ENCODE results near the gene TERC.

TERC gene

DNA sequence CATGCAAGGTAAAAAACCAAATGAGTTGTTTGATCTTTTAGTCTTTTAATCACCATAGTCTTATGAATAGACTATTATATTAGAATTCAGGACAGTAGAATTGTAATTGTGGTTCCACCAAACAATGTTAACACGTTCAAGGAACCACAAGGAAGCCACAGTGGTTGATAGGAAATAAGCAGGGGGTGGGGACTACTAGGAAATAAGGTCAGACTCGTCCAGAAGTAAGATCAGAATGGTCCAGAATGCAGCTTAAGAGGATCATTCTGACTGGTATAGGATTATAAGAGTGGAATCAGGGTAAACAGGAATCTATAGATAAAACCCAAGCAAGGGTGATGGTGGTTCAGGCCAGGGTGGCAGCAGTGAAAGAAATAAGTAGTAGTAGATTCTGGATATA lies 15.9 kb upstream of the TERC start:
- no peak overlapping the region for H3K4me3 ChIP-seq (ENCODE audit: low read length)
- H3K4me1 ChIP-seq (ENCODE audit: control insufficient read depth, low read length), result peaks cover 11% of the 10 kb centered on the region
- H3K9me3 ChIP-seq (ENCODE audit: control insufficient read depth, insufficient read depth, low read length), result no peaks in the 10 kb centered on the region
- no peak overlapping the region for H3K4me2 ChIP-seq (ENCODE audit: low read length)
- no peak overlapping the region for H3K27ac ChIP-seq (ENCODE audit: low read depth, low read length)
- no peak for TF ChIP-seq EZH2phosphoT487 (IDR thresholded peaks at IDR 0.05; ENCODE audit: borderline replicate concordance, low read length)
- TF ChIP-seq, protein P1, sequence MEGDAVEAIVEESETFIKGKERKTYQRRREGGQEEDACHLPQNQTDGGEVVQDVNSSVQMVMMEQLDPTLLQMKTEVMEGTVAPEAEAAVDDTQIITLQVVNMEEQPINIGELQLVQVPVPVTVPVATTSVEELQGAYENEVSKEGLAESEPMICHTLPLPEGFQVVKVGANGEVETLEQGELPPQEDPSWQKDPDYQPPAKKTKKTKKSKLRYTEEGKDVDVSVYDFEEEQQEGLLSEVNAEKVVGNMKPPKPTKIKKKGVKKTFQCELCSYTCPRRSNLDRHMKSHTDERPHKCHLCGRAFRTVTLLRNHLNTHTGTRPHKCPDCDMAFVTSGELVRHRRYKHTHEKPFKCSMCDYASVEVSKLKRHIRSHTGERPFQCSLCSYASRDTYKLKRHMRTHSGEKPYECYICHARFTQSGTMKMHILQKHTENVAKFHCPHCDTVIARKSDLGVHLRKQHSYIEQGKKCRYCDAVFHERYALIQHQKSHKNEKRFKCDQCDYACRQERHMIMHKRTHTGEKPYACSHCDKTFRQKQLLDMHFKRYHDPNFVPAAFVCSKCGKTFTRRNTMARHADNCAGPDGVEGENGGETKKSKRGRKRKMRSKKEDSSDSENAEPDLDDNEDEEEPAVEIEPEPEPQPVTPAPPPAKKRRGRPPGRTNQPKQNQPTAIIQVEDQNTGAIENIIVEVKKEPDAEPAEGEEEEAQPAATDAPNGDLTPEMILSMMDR (IDR thresholded peaks at IDR 0.05; ENCODE audit: low read depth, low read length, poor library complexity, severe bottlenecking), result no peak
- H3K79me2 ChIP-seq (ENCODE audit: control insufficient read depth, low read length), result peaks cover 55% of the 10 kb centered on the region
- H3K27me3 ChIP-seq (ENCODE audit: control insufficient read depth, low read length), result no peaks in the 10 kb centered on the region
- H3K36me3 ChIP-seq (ENCODE audit: control insufficient read depth, low read length), result peaks cover 96% of the 10 kb centered on the region
- no peaks in the 10 kb centered on the region for H3K9me2 ChIP-seq (replicated peaks; ENCODE audit: control insufficient read depth, low read length)
- H3F3A ChIP-seq (ENCODE audit: control insufficient read depth, insufficient read depth), result 0 out of 2 replicates have a peak, but pooled peaks cover 5% of the 10 kb centered on the region
- no peaks in the 10 kb centered on the region; the same call in 1 of the 2 replicates for H4K20me1 ChIP-seq (ENCODE audit: control insufficient read depth, insufficient read depth, low read depth, low read length)

DNA sequence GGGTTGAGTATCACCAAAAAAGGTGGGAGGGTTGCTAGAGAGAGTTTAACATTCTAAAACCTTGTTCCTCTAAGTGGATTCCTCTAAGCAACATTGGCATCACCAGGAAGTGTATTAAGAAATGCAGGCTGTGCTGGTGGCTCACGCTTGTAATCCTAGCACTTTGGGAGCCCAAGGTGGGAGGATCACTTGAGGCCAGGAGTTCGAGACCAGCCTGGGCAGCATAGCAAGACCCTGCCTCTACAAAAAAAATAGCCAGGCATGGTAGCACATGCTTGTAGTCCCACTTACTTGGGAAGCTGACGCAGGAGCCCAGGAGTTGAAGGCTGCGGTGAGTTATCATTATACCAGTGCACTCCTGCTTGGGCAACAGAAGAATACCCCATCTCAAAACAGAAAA lies 13.0 kb upstream of the TERC start:
- no peak overlapping the region for H3K4me2 ChIP-seq (ENCODE audit: low read length)
- peaks cover 84% of the 10 kb centered on the region for H3K79me2 ChIP-seq (ENCODE audit: control insufficient read depth, low read length)

DNA sequence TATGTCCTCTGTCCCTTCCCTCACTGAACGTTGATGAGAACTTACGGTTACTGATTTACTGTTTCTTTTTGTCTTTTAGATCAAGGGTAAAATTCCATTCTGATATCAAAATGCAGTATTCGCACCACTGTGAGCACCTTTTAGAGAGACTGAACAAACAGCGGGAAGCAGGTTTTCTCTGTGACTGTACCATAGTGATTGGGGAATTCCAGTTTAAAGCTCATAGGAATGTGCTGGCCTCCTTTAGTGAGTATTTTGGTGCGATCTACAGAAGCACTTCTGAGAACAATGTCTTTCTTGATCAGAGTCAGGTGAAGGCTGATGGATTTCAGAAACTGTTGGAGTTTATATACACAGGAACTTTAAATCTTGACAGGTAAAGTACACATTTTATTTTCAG lies 9.3 kb upstream of the TERC start:
- H3K4me3 ChIP-seq (ENCODE audit: low read length), result peak overlapping the region; percentile 96
- peaks cover 65% of the 10 kb centered on the region for H3K36me3 ChIP-seq (ENCODE audit: control insufficient read depth, low read length)
- no peaks in the 10 kb centered on the region for H3K27me3 ChIP-seq (ENCODE audit: control insufficient read depth, low read length)
- H3K79me2 ChIP-seq (ENCODE audit: control insufficient read depth, low read length), result peaks cover 69% of the 10 kb centered on the region
- peaks cover 22% of the 10 kb centered on the region for H3F3A ChIP-seq (ENCODE audit: control insufficient read depth, insufficient read depth)
- H3K4me1 ChIP-seq (ENCODE audit: control insufficient read depth, low read length), result peaks cover 36% of the 10 kb centered on the region
- no peak overlapping the region for H3K27ac ChIP-seq (ENCODE audit: low read depth, low read length)
- no peaks in the 10 kb centered on the region for H3K9me2 ChIP-seq (replicated peaks; ENCODE audit: control insufficient read depth, low read length)
- H3K9me3 ChIP-seq (ENCODE audit: control insufficient read depth, insufficient read depth, low read length), result no peaks in the 10 kb centered on the region
- H4K20me1 ChIP-seq (ENCODE audit: control insufficient read depth, insufficient read depth, low read depth, low read length), result peaks cover 2% of the 10 kb centered on the region
- TF ChIP-seq EZH2phosphoT487 (IDR thresholded peaks at IDR 0.05; ENCODE audit: borderline replicate concordance, low read length), result no peak
- TF ChIP-seq, protein P1 (IDR thresholded peaks at IDR 0.05; ENCODE audit: low read depth, low read length, poor library complexity, severe bottlenecking), result no peak
- H3K4me2 ChIP-seq (ENCODE audit: low read length), result peak overlapping the region; percentile 80

More for the DNA sequence above, 13.0 kb upstream of the TERC start:
- H3F3A ChIP-seq (ENCODE audit: control insufficient read depth, insufficient read depth), result peaks cover 4% of the 10 kb centered on the region
- H3K4me3 ChIP-seq (ENCODE audit: low read length), result no peak overlapping the region
- H3K27me3 ChIP-seq (ENCODE audit: control insufficient read depth, low read length), result no peaks in the 10 kb centered on the region
- no peak overlapping the region for H3K27ac ChIP-seq (ENCODE audit: low read depth, low read length)
- H3K4me1 ChIP-seq (ENCODE audit: control insufficient read depth, low read length), result peaks cover 29% of the 10 kb centered on the region
- H3K36me3 ChIP-seq (ENCODE audit: control insufficient read depth, low read length), result peaks cover 94% of the 10 kb centered on the region
- H3K9me2 ChIP-seq (replicated peaks; ENCODE audit: control insufficient read depth, low read length), result no peaks in the 10 kb centered on the region
- no peaks in the 10 kb centered on the region for H3K9me3 ChIP-seq (ENCODE audit: control insufficient read depth, insufficient read depth, low read length)
- H4K20me1 ChIP-seq (ENCODE audit: control insufficient read depth, insufficient read depth, low read depth, low read length), result peaks cover 2% of the 10 kb centered on the region
- TF ChIP-seq, protein P1 (IDR thresholded peaks at IDR 0.05; ENCODE audit: low read depth, low read length, poor library complexity, severe bottlenecking), result no peak
- TF ChIP-seq EZH2phosphoT487 (IDR thresholded peaks at IDR 0.05; ENCODE audit: borderline replicate concordance, low read length), result no peak
